ENCODE results near the gene CCT8.

GRCh38 chr21:29074783-29075182 is 1.3 kb upstream of the CCT8 start:
- TF ChIP-seq CTCF (IDR thresholded peaks at IDR 0.05), result no peak
- TF ChIP-seq POLR2A (IDR thresholded peaks at IDR 0.05), result no peak
